AG09309 (cell line): Measurements from ENCODE around the gene AFAP1.

ENCODE experiments used
- DNase-seq: peaks from one replicate; pipeline ENCODE4 v3.0.0-alpha.2; 2010; ENCODE audit warnings: low read depth
- H3K4me3 ChIP-seq: 2 replicates; pipeline ENCODE4 v1.5.1; 2011; ENCODE audit warnings: mild to moderate bottlenecking, low read depth, low read length, moderate library complexity; ENCODE audit not compliant: control insufficient read depth
- TF ChIP-seq, protein P1 (sequence below): IDR thresholded peaks from 2 replicates; pipeline ENCODE4 v1.5.1; 2011; ENCODE audit warnings: mild to moderate bottlenecking, low read depth, low read length, inconsistent platforms; ENCODE audit not compliant: insufficient read depth, control insufficient read depth; ENCODE audit errors: missing control alignments

AFAP1 gene

DNA sequence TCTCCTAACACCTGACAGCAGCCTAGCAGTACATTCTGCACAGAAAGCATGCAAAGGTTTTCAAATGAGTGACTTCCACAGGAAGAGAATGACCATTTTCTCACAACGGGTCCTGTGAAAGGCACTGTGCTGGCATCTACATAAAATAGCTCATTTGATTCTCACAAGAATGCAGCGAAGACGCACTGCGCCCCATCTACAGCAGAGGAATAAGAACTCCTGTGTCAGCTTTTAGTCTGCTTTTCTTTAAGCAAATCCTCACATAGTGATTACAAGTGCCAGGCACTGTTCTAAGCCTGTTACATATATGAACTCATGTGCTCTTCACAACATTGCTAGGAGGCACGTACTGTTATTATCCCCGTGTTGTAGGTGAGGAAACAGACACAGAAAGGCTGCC, 62.5 kb downstream of the AFAP1 start:
- no peak for DNase-seq
- TF ChIP-seq, protein P1, sequence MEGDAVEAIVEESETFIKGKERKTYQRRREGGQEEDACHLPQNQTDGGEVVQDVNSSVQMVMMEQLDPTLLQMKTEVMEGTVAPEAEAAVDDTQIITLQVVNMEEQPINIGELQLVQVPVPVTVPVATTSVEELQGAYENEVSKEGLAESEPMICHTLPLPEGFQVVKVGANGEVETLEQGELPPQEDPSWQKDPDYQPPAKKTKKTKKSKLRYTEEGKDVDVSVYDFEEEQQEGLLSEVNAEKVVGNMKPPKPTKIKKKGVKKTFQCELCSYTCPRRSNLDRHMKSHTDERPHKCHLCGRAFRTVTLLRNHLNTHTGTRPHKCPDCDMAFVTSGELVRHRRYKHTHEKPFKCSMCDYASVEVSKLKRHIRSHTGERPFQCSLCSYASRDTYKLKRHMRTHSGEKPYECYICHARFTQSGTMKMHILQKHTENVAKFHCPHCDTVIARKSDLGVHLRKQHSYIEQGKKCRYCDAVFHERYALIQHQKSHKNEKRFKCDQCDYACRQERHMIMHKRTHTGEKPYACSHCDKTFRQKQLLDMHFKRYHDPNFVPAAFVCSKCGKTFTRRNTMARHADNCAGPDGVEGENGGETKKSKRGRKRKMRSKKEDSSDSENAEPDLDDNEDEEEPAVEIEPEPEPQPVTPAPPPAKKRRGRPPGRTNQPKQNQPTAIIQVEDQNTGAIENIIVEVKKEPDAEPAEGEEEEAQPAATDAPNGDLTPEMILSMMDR, result no peak

DNA sequence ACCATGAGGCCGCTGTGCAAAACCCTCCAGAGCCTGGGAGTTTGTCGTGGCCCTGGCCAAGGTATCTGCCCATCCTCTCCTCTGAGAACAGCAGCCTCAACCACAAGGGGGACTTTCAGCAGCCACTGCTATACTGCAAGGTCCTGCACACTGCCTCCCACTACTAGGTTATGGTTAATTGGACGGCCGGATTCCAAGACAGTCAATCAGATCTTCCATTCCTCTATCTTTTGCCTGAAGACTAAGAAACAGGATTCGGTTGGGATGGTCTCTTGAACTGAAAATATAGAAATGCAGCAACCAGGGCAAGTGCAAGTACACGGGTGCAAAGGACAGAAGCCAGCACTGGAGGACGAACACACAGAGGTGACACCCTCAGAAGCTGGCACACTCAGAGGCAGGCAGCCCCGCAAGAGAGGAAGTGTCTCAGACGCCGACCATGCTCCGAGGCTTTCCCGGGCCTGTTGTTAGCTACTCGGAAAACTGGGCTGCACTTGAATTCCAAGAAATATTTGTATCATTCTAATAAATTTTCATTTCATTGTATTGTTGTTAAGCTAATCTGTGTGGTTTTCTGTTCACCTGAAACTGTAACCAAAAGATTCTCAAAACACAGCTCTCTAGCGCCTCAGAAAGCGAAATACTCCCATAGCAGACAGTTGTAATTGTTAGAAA, 63.3 kb downstream of the AFAP1 start:
- no peak overlapping the region for H3K4me3 ChIP-seq
- no peak for DNase-seq
- TF ChIP-seq, protein P1, result peak; percentile 51

More for the DNA sequence above, 62.5 kb downstream of the AFAP1 start:
- H3K4me3 ChIP-seq, result no peak overlapping the region

DNA sequence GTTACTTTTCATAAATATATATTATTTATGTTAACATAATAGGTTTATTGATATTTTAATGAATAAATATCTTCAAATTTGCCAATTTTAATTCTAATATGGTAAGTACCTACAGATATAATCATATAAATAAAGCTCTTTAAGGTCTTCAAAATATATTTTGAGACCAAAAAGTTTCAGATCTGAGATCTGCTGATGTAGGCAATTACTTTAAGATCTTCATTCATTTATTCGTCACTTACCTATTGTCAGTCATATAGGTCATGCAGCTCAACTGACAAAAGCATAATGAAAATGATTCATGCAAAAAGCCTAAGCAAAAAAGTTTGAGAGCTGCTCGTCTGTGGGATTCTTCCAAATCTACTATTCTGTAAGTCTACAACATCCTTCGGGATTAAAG, 64.8 kb downstream of the AFAP1 start:
- no peak overlapping the region for H3K4me3 ChIP-seq
- TF ChIP-seq, protein P1, result no peak
- no peak for DNase-seq

DNA sequence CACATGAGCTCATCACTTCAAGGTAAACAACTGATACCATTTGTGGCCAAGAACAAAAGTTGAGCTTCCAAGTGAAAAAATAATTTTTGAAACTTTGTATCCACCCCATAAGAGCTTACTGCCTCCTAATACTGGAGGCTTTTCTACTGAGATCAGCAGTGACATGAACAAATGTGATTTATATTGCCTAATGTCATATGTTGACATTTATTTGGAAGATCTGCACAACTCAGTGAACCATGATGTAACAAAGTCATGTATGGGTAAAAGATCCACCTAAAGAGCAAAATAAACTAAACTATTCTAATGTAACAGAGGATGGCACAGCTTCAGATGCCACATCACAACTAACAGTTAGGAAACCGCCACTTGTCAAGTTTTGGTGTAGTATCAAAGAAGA, 65.8 kb downstream of the AFAP1 start:
- TF ChIP-seq, protein P1, result no peak
- no peak overlapping the region for H3K4me3 ChIP-seq
- DNase-seq, result no peak

DNA sequence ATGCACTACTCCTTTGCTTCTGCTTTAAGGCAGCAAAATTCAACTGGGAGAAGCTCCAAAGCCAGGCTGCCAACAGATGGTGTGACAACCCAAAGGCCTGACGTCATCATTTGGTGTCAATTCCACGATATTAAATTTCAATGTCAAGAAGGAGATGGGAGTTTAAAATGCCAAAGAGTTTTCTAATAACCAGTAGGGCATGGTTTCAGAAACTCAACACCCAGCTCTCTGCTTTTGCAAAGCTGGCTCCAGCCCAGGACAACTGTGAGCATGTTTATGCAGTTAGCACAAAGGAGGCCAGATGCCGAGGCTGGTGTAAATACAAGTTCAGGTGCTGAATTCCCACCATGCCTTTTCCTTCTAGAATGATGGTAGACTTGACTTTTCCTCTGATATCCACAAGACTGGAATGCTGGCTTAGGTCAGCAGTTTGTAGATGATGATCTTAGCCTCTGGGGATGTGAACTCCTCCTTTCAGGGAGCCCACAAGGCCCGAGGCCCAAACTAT, 67.3 kb downstream of the AFAP1 start:
- TF ChIP-seq, protein P1, result no peak
- DNase-seq, result peak; percentile 84
- no peak overlapping the region for H3K4me3 ChIP-seq

DNA sequence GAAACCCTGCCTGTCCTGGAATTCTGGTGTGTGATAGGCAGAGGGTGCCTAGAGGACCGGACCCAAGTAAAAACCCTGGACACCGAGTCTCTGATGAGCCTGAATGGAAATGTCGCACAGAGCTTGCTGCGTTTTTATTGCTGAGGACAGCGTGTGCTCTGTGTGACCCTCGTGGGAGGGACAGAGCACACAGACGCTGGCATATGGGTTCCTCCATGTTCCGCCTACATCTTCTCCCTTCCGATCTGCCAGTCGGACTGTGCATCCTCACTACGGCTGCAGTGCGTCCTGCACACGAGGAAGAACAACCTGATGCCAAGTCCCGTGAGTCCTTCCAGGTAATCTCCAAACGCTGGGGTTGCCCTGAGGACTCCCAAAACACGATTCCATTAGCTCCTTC, 68.3 kb downstream of the AFAP1 start:
- peak overlapping the region; percentile 2 for H3K4me3 ChIP-seq
- TF ChIP-seq, protein P1, result no peak
- no peak for DNase-seq
